Measurements from ENCODE around the gene SPEN.
"Not testable (repeated sequence)": the region's sequence is repeated elsewhere in the genome, so short reads cannot be mapped to it uniquely, and the experiment has no call there.

SPEN gene

GRCh38 chr1:15807549-15807948, 40.0 kb upstream of the SPEN start, which contains the start of gene UQCRHL:
UQCRHL (minus strand) TSS chr1:15807649; CDS start chr1:15807649, 0 bp downstream.
- not testable (repeated sequence) for H2BK120ac ChIP-seq (ENCODE audit: low read depth, low read length); H3K9ac ChIP-seq (ENCODE audit: low read depth, low read length, poor library complexity); H2BK5ac ChIP-seq (ENCODE audit: low read length); H3K23ac ChIP-seq (ENCODE audit: low read depth, low read length, poor library complexity); DNase-seq (ENCODE audit: low spot score); H3K4ac ChIP-seq (ENCODE audit: low read length); H3K4me2 ChIP-seq (ENCODE audit: insufficient read depth, low read length, poor library complexity, severe bottlenecking); H2BK12ac ChIP-seq (ENCODE audit: low read length); H3K27me3 ChIP-seq (ENCODE audit: control insufficient read depth in 3 of 3, insufficient read depth in 3 of 3, low read depth in 1 of 3, low read length in 3 of 3); H3K18ac ChIP-seq (ENCODE audit: low read length); H3K9me3 ChIP-seq (replicated peaks in 1 of 2; ENCODE audit: control insufficient read depth in 2 of 2, insufficient read depth in 1 of 2, low read depth in 1 of 2, low read length in 2 of 2); H3K4me1 ChIP-seq (ENCODE audit: control insufficient read depth in 2 of 2, insufficient read depth in 1 of 2, low read depth in 1 of 2, low read length in 2 of 2); H3K36me3 ChIP-seq (replicated peaks in 1 of 2; ENCODE audit: control insufficient read depth in 2 of 2, insufficient read depth in 2 of 2, low read length in 2 of 2); H2AFZ ChIP-seq (ENCODE audit: low read length); H3K4me3 ChIP-seq (ENCODE audit: low read length in 2 of 2); H4K8ac ChIP-seq (ENCODE audit: low read depth, low read length); H3K27ac ChIP-seq (replicated peaks; ENCODE audit: low read length); H3K14ac ChIP-seq (ENCODE audit: low read length); H3K79me1 ChIP-seq (ENCODE audit: low read depth, low read length); H2BK15ac ChIP-seq (ENCODE audit: low read length); H4K91ac ChIP-seq (ENCODE audit: low read depth, low read length, poor library complexity)
- no CpG with 5 or more reads among the region's 11 CpGs for WGBS, 2 donors (ENCODE audit: extremely low coverage in 2 of 2, insufficient read length in 2 of 2, insufficient replicate concordance in 1 of 2)
- peak within 1 kb of the TSS; percentile 7 for H2AK5ac ChIP-seq (ENCODE audit: low read depth, low read length)

- H2AFZ ChIP-seq (ENCODE audit: low read length), result no peak overlapping the region
- no CpG with 5 or more reads among the region's 1 CpG for WGBS, 2 donors (ENCODE audit: extremely low coverage in 2 of 2, insufficient read length in 2 of 2, insufficient replicate concordance in 1 of 2)
- no peaks in the 10 kb centered on the region for H3K79me1 ChIP-seq (ENCODE audit: low read depth, low read length)
These were observed 38.6 kb upstream of the SPEN start for GRCh38 chr1:15808955-15809354.

GRCh38 chr1:15810073-15810472, 37.4 kb upstream of the SPEN start:
- Histone ChIP-seq H3K79me1 (ENCODE audit: low read depth, low read length) (no peaks in the 10 kb centered on the region), H3K36me3 (replicated peaks in 1 of 2; ENCODE audit: control insufficient read depth in 2 of 2, insufficient read depth in 2 of 2, low read length in 2 of 2) (peaks cover 0 to 6% of the 10 kb centered on the region in 2 donors), H2AFZ (ENCODE audit: low read length) (no peak overlapping the region), H3K9ac (ENCODE audit: low read depth, low read length, poor library complexity) (no peak overlapping the region), H4K91ac (ENCODE audit: low read depth, low read length, poor library complexity) (no peak overlapping the region), H3K4me2 (ENCODE audit: insufficient read depth, low read length, poor library complexity, severe bottlenecking) (no peak overlapping the region), H3K4me3 (ENCODE audit: low read length in 2 of 2) (no peak overlapping the region), H3K9me3 (replicated peaks in 1 of 2; ENCODE audit: control insufficient read depth in 2 of 2, insufficient read depth in 1 of 2, low read depth in 1 of 2, low read length in 2 of 2) (no peaks in the 10 kb centered on the region), H3K18ac (ENCODE audit: low read length) (no peak overlapping the region), H2AK5ac (ENCODE audit: low read depth, low read length) (no peak overlapping the region), H4K8ac (ENCODE audit: low read depth, low read length) (no peak overlapping the region), H3K27me3 (ENCODE audit: control insufficient read depth in 3 of 3, insufficient read depth in 3 of 3, low read depth in 1 of 3, low read length in 3 of 3) (no peaks in the 10 kb centered on the region), H2BK5ac (ENCODE audit: low read length) (no peak overlapping the region), H3K27ac (replicated peaks; ENCODE audit: low read length) (no peak overlapping the region), H2BK15ac (ENCODE audit: low read length) (no peak overlapping the region), H2BK120ac (ENCODE audit: low read depth, low read length) (no peak overlapping the region), H3K4me1 (ENCODE audit: control insufficient read depth in 2 of 2, insufficient read depth in 1 of 2, low read depth in 1 of 2, low read length in 2 of 2) (peaks cover 0 to 3% of the 10 kb centered on the region in 2 donors), H3K14ac (ENCODE audit: low read length) (no peak overlapping the region), H3K23ac (ENCODE audit: low read depth, low read length, poor library complexity) (no peak overlapping the region), H3K4ac (ENCODE audit: low read length) (no peak overlapping the region), H2BK12ac (ENCODE audit: low read length) (no peak overlapping the region)
- DNase-seq (ENCODE audit: low spot score), result no peak
- WGBS, 2 donors (ENCODE audit: extremely low coverage in 2 of 2, insufficient read length in 2 of 2, insufficient replicate concordance in 1 of 2), result no CpG with 5 or more reads among the region's 1 CpG

More at GRCh38 chr1:15808955-15809354, 38.6 kb upstream of the SPEN start:
- H3K23ac ChIP-seq (ENCODE audit: low read depth, low read length, poor library complexity), result no peak overlapping the region
- no peaks in the 10 kb centered on the region for H3K27me3 ChIP-seq (ENCODE audit: control insufficient read depth in 3 of 3, insufficient read depth in 3 of 3, low read depth in 1 of 3, low read length in 3 of 3)
- no peak overlapping the region for H3K4me3 ChIP-seq (ENCODE audit: low read length in 2 of 2)
- H3K9me3 ChIP-seq (replicated peaks in 1 of 2; ENCODE audit: control insufficient read depth in 2 of 2, insufficient read depth in 1 of 2, low read depth in 1 of 2, low read length in 2 of 2), result no peaks in the 10 kb centered on the region
- H2BK5ac ChIP-seq (ENCODE audit: low read length), result no peak overlapping the region
- H2BK12ac ChIP-seq (ENCODE audit: low read length), result no peak overlapping the region
- H4K8ac ChIP-seq (ENCODE audit: low read depth, low read length), result no peak overlapping the region
- H3K9ac ChIP-seq (ENCODE audit: low read depth, low read length, poor library complexity), result no peak overlapping the region
- H3K14ac ChIP-seq (ENCODE audit: low read length), result no peak overlapping the region
- peaks cover 3% of the 10 kb centered on the region in 2 donors for H3K4me1 ChIP-seq (ENCODE audit: control insufficient read depth in 2 of 2, insufficient read depth in 1 of 2, low read depth in 1 of 2, low read length in 2 of 2)
- no peak overlapping the region for H3K18ac ChIP-seq (ENCODE audit: low read length)
- no peak overlapping the region for H4K91ac ChIP-seq (ENCODE audit: low read depth, low read length, poor library complexity)
- DNase-seq (ENCODE audit: low spot score), result no peak
- H3K27ac ChIP-seq (replicated peaks; ENCODE audit: low read length), result no peak overlapping the region
- peaks cover 0 to 6% of the 10 kb centered on the region in 2 donors for H3K36me3 ChIP-seq (replicated peaks in 1 of 2; ENCODE audit: control insufficient read depth in 2 of 2, insufficient read depth in 2 of 2, low read length in 2 of 2)
- no peak overlapping the region for H2BK120ac ChIP-seq (ENCODE audit: low read depth, low read length)
- H3K4ac ChIP-seq (ENCODE audit: low read length), result no peak overlapping the region
- H3K4me2 ChIP-seq (ENCODE audit: insufficient read depth, low read length, poor library complexity, severe bottlenecking), result no peak overlapping the region
- H2BK15ac ChIP-seq (ENCODE audit: low read length), result no peak overlapping the region
- no peak overlapping the region for H2AK5ac ChIP-seq (ENCODE audit: low read depth, low read length)

DNA sequence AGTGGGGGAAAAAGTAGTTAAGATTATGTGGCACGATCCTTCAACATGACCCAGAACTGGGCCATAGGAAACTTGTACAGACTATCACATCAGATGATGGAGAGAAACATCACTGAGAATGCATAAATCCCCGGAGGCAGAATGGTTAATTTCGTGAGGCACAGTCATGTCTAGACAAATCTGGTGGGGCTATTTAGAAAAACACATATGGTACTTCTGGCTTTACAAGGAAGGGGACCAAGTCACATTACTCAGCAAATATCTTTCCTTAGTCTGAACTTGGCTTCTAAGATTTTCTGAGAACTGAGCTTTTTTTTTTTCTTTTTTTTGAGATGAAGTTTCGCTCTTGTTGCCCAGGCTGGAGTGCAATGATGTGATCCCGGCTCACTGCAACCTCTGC, 30.8 kb upstream of the SPEN start:
- Histone ChIP-seq H3K4ac (ENCODE audit: low read length) (no peak overlapping the region), H3K18ac (ENCODE audit: low read length) (no peak overlapping the region), H2BK120ac (ENCODE audit: low read depth, low read length) (no peak overlapping the region), H3K4me3 (ENCODE audit: low read length in 2 of 2) (no peak overlapping the region), H2BK5ac (ENCODE audit: low read length) (no peak overlapping the region), H3K27ac (replicated peaks; ENCODE audit: low read length) (no peak overlapping the region), H3K36me3 (replicated peaks in 1 of 2; ENCODE audit: control insufficient read depth in 2 of 2, insufficient read depth in 2 of 2, low read length in 2 of 2) (peaks cover 0 to 6% of the 10 kb centered on the region in 2 donors), H3K14ac (ENCODE audit: low read length) (no peak overlapping the region), H2AK5ac (ENCODE audit: low read depth, low read length) (no peak overlapping the region), H4K91ac (ENCODE audit: low read depth, low read length, poor library complexity) (no peak overlapping the region), H3K4me1 (ENCODE audit: control insufficient read depth in 2 of 2, insufficient read depth in 1 of 2, low read depth in 1 of 2, low read length in 2 of 2) (no peaks in the 10 kb centered on the region), H4K8ac (ENCODE audit: low read depth, low read length) (no peak overlapping the region), H3K79me1 (ENCODE audit: low read depth, low read length) (no peaks in the 10 kb centered on the region), H2BK12ac (ENCODE audit: low read length) (no peak overlapping the region), H3K23ac (ENCODE audit: low read depth, low read length, poor library complexity) (no peak overlapping the region), H2AFZ (ENCODE audit: low read length) (no peak overlapping the region), H2BK15ac (ENCODE audit: low read length) (no peak overlapping the region), H3K4me2 (ENCODE audit: insufficient read depth, low read length, poor library complexity, severe bottlenecking) (no peak overlapping the region), H3K9me3 (replicated peaks in 1 of 2; ENCODE audit: control insufficient read depth in 2 of 2, insufficient read depth in 1 of 2, low read depth in 1 of 2, low read length in 2 of 2) (no peaks in the 10 kb centered on the region), H3K9ac (ENCODE audit: low read depth, low read length, poor library complexity) (no peak overlapping the region), H3K27me3 (ENCODE audit: control insufficient read depth in 3 of 3, insufficient read depth in 3 of 3, low read depth in 1 of 3, low read length in 3 of 3) (no peaks in the 10 kb centered on the region)
- no CpG with 5 or more reads among the region's 5 CpGs for WGBS, 2 donors (ENCODE audit: extremely low coverage in 2 of 2, insufficient read length in 2 of 2, insufficient replicate concordance in 1 of 2)
- DNase-seq (ENCODE audit: low spot score), result no peak
